Psoas muscle (tissue), 8 donors: ENCODE measurements around the gene UBE2O. TPM values are rescaled to one million over a fixed set of nuclear protein-coding genes. Genes with fewer than 3 reads are reported as not detected.

Experiments
- ATAC-seq, 4 donors: fragments of 200-7000 bp; cut with Tn5 transposase; one replicate each; pipeline ENCODE4 v1.9.1; 2020; ENCODE audit warnings: moderate library complexity in 3 of 4, mild to moderate bottlenecking in 2 of 4
- DNase-seq, 2 donors: peaks; one replicate each; pipeline ENCODE4 v3.0.0-alpha.2; 2020
- H3K27ac ChIP-seq: fragments of 200-600 bp; one replicate; pipeline ENCODE4 v1.8.0; 2022
- H3K27me3 ChIP-seq, 3 donors: fragments of 200-600 bp in 1 of 3; one replicate each; pipeline versions ENCODE4 v1.6.1 to v1.8.0; 2013 to 2022; ENCODE audit warnings: low read length in 2 of 3, mild to moderate bottlenecking in 2 of 3, moderate library complexity in 1 of 3; ENCODE audit not compliant: insufficient read depth in 3 of 3
- H3K36me3 ChIP-seq, 2 donors: fragments of 200-600 bp in 1 of 2; one replicate each; pipeline versions ENCODE4 v1.6.1 to v1.8.0; 2013 to 2022; ENCODE audit warnings: low read depth in 1 of 2, mild to moderate bottlenecking in 1 of 2, moderate library complexity in 1 of 2; ENCODE audit not compliant: insufficient read depth in 1 of 2
- H3K4me1 ChIP-seq: fragments of 200-600 bp; one replicate; pipeline ENCODE4 v1.8.0; 2022
- H3K4me3 ChIP-seq: fragments of 200-600 bp; one replicate; pipeline ENCODE4 v1.8.0; 2022; ENCODE audit warnings: mild to moderate bottlenecking
- H3K9me3 ChIP-seq: fragments of 200-600 bp; one replicate; pipeline ENCODE4 v1.8.0; 2022
- WGBS, 3 donors: extraction: QIAGEN DNeasy Blood & Tissue Kit; methylation state at CpG; one replicate each; pipeline versions ENCODE4 v1.1.6 to v1.1.7; 2013; 5-methylcytosine and 5-hydroxymethylcytosine counted together
- intact Hi-C, 2 donors: fragments of 100-400 bp; cut with DNase I; formaldehyde crosslinking; loops; one replicate each; pipeline versions ENCODE4 v1.11.0 to v1.14.2; 2022
- polyA plus RNA-seq, 3 donors: library from polyadenylated mRNA; stranded (reverse); fragments of 200-250 nt; gene quantifications; one replicate each; pipeline ENCODE4 v1.2.3, GENCODE V29; 2013
- total RNA-seq, 4 donors: library from RNA; stranded (reverse); fragmentation: NEBNext Ultra II Directional in 2 of 4; extraction: Animal tissue kit (Norgen Biotek cat#: 25700) in 2 of 4; gene quantifications; one replicate each; pipeline versions ENCODE4 v1.2.1 to v1.2.4, GENCODE V29; 2021 to 2023
- TF ChIP-seq, protein P1 (sequence below): fragments of 200-600 bp; IDR thresholded peaks from one replicate; pipeline ENCODE4 v1.8.0; 2022; ENCODE audit warnings: antibody characterized with exemption
- donor health status: healthy with polysubstance abuse.
- donor health status: DM: no; HTN: no; CAD: no; lungs with moderate emphysema.
- donor health status: Bipolar disorder and iron deficiency.
- donor health status: healthy.
- donor health status: DM: yes; HTN: yes; CAD: no.
- donor health status: DM: no; HTN: no; CAD: no.
- donor health status: DM: no; HTN: no; CAD: no.
- donor health status: DM: yes; HTN: yes; CAD: no.

The UBE2O gene
- total and polyA plus RNA-seq, 7 donors, result 11.6 to 45.5 (median 37.3) TPM

DNA sequence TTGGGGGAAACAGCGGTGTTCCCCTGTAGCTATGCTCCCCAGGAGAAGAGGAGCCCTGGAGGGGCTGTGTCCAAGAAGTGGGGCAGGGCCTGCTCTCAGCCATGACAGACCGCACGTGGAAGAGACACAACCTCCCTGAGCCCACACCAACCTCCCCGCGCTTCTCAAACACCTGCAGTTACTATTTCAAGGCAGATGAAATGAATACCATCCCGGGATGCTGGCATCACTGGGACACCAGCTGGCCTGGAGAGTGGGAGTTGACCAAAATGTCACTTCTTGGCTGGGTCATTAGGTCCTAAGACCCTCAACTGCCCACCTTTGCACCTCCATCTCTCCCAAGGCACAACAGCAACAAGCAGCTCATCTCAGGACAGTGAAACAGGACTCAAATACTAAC, 36.5 kb downstream of the UBE2O start:
- Histone ChIP-seq H3K4me1 (peaks cover 51% of the 10 kb centered on the region), H3K9me3 (no peaks in the 10 kb centered on the region), H3K4me3 (no peak overlapping the region), H3K27me3 (no peaks in the 10 kb centered on the region), H3K36me3 (peaks cover 0 to 11% of the 10 kb centered on the region in 2 donors), H3K27ac (peak overlapping the region; percentile 69)
- TF ChIP-seq, protein P1, sequence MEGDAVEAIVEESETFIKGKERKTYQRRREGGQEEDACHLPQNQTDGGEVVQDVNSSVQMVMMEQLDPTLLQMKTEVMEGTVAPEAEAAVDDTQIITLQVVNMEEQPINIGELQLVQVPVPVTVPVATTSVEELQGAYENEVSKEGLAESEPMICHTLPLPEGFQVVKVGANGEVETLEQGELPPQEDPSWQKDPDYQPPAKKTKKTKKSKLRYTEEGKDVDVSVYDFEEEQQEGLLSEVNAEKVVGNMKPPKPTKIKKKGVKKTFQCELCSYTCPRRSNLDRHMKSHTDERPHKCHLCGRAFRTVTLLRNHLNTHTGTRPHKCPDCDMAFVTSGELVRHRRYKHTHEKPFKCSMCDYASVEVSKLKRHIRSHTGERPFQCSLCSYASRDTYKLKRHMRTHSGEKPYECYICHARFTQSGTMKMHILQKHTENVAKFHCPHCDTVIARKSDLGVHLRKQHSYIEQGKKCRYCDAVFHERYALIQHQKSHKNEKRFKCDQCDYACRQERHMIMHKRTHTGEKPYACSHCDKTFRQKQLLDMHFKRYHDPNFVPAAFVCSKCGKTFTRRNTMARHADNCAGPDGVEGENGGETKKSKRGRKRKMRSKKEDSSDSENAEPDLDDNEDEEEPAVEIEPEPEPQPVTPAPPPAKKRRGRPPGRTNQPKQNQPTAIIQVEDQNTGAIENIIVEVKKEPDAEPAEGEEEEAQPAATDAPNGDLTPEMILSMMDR, result no peak
- intact Hi-C loops, result loop anchor here in 1 of 2 donors (5.0 kb wide), 1 partner anchor 36 kb away; the partner anchor contains the start of gene UBE2O
- no peak for DNase-seq
- WGBS, 3 donors, result 39 to 65% (median 46%) methylated on average over 6 of the region's 6 CpGs
- ATAC-seq, result peak; percentile 41 to 81 (median 66)

DNA sequence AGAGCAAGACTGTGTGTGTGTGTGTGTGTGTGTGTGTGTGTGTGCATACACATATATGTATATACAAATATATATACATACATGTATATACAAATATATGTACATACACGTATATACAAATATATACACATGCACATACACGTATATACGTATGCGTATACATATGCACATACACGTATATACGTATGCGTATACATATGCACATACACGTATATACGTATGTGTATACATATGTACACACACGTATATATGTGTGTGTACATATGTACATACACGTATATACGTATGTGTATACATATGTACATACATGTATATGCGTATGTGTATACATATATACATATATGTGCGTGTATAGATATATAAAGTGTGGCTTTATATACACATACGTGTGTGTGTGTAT, 37.2 kb downstream of the UBE2O start:
- H3K27ac ChIP-seq, result peak overlapping the region; percentile 69
- H3K4me1 ChIP-seq, result peaks cover 51% of the 10 kb centered on the region
- ATAC-seq (no peak), DNase-seq (no peak)
- no peaks in the 10 kb centered on the region for H3K9me3 ChIP-seq
- no peaks in the 10 kb centered on the region for H3K27me3 ChIP-seq
- TF ChIP-seq, protein P1, result no peak
- intact Hi-C loops, result loop anchor here in 1 of 2 donors (5.0 kb wide), 1 partner anchor 37 kb away; the partner anchor contains the start of gene UBE2O
- H3K36me3 ChIP-seq, result peaks cover 0 to 11% of the 10 kb centered on the region in 2 donors
- WGBS, 3 donors, result 81 to 91% (median 82%) methylated on average over 15 of the region's 15 CpGs
- no peak overlapping the region for H3K4me3 ChIP-seq

DNA sequence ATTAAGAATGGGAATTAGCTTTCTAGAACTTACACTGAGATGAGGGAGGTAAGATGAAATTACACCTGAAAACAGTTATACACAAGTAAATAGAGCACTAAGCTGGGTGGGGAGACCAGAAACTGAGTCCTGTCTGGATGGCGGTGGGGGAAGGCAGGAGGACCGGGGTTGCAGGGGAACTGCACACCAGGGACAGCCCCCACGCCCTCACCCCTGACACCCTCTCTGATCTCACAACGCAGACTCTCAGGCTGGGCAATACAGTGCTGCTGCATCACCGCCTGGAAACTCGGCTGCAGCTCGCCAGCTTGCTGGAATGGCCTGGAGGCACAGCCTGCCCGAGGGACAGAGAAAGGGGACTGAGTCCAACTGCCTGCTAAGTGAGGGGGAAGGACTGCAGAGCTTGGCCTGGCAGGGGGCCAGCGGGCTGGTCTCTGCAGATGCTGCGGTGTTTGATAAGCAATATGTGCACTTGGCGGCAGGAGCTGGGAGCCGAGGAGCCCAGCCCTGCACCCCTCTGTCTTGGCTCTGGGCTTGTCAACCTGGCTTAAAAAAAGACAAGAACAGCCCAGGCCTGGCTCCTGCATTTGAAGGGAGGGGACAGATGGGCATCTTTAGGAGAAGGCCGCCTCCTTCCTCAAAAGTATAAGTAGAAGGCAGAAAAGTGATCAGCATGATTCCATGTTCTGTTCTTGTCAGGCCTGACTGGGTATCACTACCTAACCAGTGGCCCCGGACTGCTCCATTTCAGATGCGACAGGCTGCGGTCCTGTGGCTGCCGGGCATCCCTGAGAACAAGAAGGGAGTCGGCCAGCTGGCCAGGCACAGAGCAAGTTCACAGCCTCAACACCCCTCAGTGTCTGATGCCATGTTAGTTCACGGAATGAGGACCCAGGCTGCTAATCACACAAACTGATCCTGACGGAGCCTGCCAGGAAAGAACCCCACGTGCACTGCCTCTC, 38.3 kb downstream of the UBE2O start:
- Histone ChIP-seq H3K27me3 (no peaks in the 10 kb centered on the region), H3K36me3 (peaks cover 0 to 15% of the 10 kb centered on the region in 2 donors), H3K9me3 (no peaks in the 10 kb centered on the region), H3K4me1 (peaks cover 40% of the 10 kb centered on the region), H3K27ac (peak overlapping the region; percentile 55), H3K4me3 (no peak overlapping the region)
- 39 to 57% (median 39%) methylated on average over 21 of the region's 21 CpGs for WGBS, 3 donors
- ATAC-seq (peak; percentile 30 to 56 (median 43)), DNase-seq (peak; percentile 61 to 75)
- intact Hi-C loops, result loop anchor here in 1 of 2 donors (5.0 kb wide), 1 partner anchor 38 kb away; the partner anchor contains the start of gene UBE2O
- TF ChIP-seq, protein P1, result no peak

DNA sequence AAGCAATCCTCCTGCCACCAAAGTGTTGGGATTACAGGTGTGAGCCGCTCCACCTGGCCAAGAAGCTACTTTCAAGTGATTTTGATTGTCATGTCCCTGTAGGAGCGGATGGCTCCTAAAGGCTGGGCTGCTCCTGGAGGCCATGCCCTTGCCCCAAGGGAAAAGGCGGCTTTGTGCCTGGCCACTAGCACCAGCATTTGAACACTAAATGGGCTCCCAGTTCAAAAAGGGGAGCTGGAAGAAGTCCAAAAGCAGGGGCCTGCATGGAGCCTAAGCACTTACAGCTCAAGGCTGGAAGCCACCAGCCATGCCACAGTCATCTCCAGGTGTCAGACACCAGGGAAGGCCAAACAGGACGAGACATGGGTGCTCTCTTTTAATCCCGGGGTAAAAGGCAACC, 41.7 kb downstream of the UBE2O start:
- TF ChIP-seq, protein P1, result no peak
- no peaks in the 10 kb centered on the region for H3K9me3 ChIP-seq
- H3K36me3 ChIP-seq, result peaks cover 0 to 15% of the 10 kb centered on the region in 2 donors
- H3K4me1 ChIP-seq, result peaks cover 34% of the 10 kb centered on the region
- DNase-seq, result no peak
- no peaks in the 10 kb centered on the region for H3K27me3 ChIP-seq
- H3K4me3 ChIP-seq, result no peak overlapping the region
- 96 to 98% (median 97%) methylated on average over 5 of the region's 5 CpGs for WGBS, 3 donors
- ATAC-seq, result no peak
- intact Hi-C loops, result no loop called here
- no peak overlapping the region for H3K27ac ChIP-seq
